Activated naive CD4-positive, alpha-beta T cell treated with anti-CD3 and anti-CD28 coated beads for 36 hours (primary cell): ENCODE measurements around the gene SASH1. TPM values are rescaled to one million over a fixed set of nuclear protein-coding genes. Genes with fewer than 3 reads are reported as not detected.

Experiments used
- CTCF ChIA-PET: fragments of 350-600 bp; sonication (Branson Sonifier 250); formaldehyde crosslinking; loops from one replicate; lab custom pipeline; 2021; ENCODE audit warnings: antibody characterized with exemption; lab: Charles Lee
- DNase-seq: peaks from one replicate; pipeline ENCODE4 v3.0.0-alpha.2; 2020
- H3K27ac Mint-ChIP-seq: one replicate; pipeline ENCODE4 v1.8.0; 2021; ENCODE audit warnings: mild to moderate bottlenecking, mixed read lengths
- H3K27me3 Mint-ChIP-seq: one replicate; pipeline ENCODE4 v1.8.0; 2021; ENCODE audit warnings: low read depth, mixed read lengths
- H3K36me3 Mint-ChIP-seq: one replicate; pipeline ENCODE4 v1.8.0; 2021; ENCODE audit warnings: low read depth, mixed read lengths
- H3K4me1 Mint-ChIP-seq: one replicate; pipeline ENCODE4 v1.8.0; 2021; ENCODE audit warnings: low read depth, mixed read lengths
- H3K4me3 Mint-ChIP-seq: one replicate; pipeline ENCODE4 v1.8.0; 2021; ENCODE audit warnings: mild to moderate bottlenecking, moderate library complexity, mixed read lengths
- H3K9me3 Mint-ChIP-seq: one replicate; pipeline ENCODE4 v1.8.0; 2021; ENCODE audit warnings: mixed read lengths
- intact Hi-C: fragments of 100-400 bp; cut with micrococcal nuclease; formaldehyde crosslinking; loops from one replicate; pipeline ENCODE4 v1.15.1; 2023
- total RNA-seq, 2 experiments: library from RNA; stranded (reverse); gene quantifications; one replicate each; pipeline ENCODE4 v1.2.3, GENCODE V29; 2021

Gene SASH1
- total RNA-seq, 2 experiments from 2014 or later: not detected

GRCh38 chr6:148507774-148508173 lies 165.1 kb downstream of the SASH1 start:
- Mint-ChIP-seq H3K4me1 (no peaks in the 10 kb centered on the region), H3K27ac (no peak overlapping the region), H3K9me3 (no peaks in the 10 kb centered on the region), H3K27me3 (peaks cover 17% of the 10 kb centered on the region), H3K4me3 (no peak overlapping the region), H3K36me3 (no peaks in the 10 kb centered on the region)
- CTCF ChIA-PET: no interaction called here
- intact Hi-C loops: no loop called here
- no peak for DNase-seq

DNA sequence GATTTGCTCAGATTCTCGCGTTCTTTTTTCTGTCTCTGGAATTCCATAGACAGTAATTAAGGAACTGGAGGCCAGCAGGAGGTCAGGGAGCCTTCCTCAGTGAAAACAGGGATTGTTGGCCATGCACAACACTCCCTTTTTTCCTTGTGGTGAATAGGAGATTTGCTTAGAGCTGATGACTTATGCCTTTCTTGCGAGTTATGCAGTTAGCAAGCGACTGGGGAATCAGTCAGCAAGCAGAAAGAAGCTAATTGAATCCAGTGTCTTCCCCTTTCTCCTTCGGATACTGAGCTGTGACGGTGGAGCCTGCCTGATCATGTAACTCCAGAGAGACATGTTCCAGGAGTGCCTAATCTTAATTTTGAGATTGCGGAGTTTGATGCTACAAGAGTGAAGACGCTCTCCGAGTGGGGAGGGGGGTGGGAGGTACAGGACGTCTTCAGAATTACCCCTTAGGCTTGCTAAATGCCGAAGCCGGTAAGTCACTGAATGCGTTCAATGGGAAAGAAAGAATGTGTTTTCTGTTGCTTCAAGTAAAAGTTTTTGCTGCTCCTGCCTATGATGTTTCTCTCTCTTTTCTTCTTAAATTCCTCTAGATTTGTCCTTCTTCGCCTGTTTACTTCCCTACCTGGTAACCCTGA lies 165.9 kb downstream of the SASH1 start:
- CTCF ChIA-PET: no interaction called here
- Mint-ChIP-seq H3K27me3 (peaks cover 22% of the 10 kb centered on the region), H3K4me3 (no peak overlapping the region), H3K4me1 (no peaks in the 10 kb centered on the region), H3K36me3 (no peaks in the 10 kb centered on the region), H3K9me3 (no peaks in the 10 kb centered on the region), H3K27ac (no peak overlapping the region)
- intact Hi-C loops: no loop called here
- no peak for DNase-seq

DNA sequence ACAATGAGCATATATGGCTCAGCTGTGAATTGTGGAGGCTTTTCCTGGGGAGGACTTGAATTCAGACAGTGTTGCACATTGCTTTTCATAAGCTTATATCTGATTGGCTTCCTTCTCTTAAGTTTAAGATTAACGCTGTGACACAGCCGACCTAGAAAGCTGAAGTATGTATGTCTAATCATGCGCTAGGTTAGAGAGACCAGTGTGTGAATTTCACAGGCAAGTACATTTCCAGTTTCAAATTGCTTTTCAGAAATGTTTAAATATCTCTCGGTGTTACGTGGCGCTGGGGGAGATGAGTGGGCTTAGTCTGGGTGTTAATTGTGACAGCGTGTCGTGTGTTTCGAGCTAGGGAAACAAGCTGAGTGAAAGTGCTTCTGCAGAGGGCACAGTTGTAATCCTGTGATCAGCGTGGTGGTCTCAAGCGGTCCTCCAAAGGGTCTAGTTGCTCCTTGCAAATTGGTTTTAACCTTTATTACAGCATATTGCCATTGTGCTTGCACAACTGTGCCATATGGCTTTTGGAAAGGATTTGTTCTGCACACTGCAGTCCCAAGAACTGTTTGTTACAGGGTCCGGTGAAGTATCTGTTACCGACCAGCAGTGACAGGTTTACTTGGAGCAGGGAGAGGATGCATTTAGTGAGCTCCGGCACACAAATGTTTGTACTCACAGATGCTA lies 166.6 kb downstream of the SASH1 start:
- H3K36me3 Mint-ChIP-seq: no peaks in the 10 kb centered on the region
- H3K27ac Mint-ChIP-seq: no peak overlapping the region
- no peak overlapping the region for H3K4me3 Mint-ChIP-seq
- no peaks in the 10 kb centered on the region for H3K9me3 Mint-ChIP-seq
- CTCF ChIA-PET: no interaction called here
- no peak for DNase-seq
- H3K4me1 Mint-ChIP-seq: no peaks in the 10 kb centered on the region
- H3K27me3 Mint-ChIP-seq: peaks cover 21% of the 10 kb centered on the region
- intact Hi-C loops: no loop called here

DNA sequence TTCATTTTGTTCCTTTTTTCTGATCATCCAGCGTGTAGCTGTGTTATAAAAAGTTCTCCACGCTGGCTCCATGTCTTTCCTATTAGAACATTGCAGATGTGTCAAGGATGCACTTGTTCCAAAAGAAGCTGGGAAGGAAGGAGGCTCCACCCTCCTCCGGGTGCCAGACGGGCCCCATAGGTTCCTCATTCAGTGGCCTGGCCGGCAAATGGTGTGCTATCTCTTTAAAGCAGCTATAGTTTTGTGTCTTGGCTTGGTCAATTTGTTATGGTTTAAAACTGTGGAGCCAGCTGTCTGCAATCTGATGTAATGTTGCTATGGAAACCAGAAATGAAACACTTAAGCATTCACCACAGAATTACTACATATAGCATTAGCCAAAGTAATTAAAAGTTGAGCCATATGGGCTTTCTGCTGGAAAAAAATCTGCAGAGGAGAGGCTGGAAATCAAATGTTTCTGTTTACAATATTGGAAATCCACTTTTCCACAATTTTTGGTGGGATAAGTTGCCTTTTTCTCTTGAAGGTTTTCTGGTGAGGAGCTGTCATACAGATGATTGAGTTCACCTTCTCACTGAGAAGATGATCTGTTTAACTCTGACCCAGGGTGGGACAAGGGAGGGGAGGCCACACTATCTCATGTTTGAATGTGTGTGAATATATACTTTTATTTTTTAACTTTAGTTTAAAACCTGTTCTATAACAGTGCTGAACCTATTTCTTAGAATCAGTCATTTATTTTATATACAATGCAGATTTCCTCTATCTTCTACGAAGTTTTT lies 167.4 kb downstream of the SASH1 start:
- CTCF ChIA-PET: no interaction called here
- no peaks in the 10 kb centered on the region for H3K9me3 Mint-ChIP-seq
- intact Hi-C loops: no loop called here
- H3K36me3 Mint-ChIP-seq: no peaks in the 10 kb centered on the region
- no peak overlapping the region for H3K27ac Mint-ChIP-seq
- no peak overlapping the region for H3K4me3 Mint-ChIP-seq
- peaks cover 21% of the 10 kb centered on the region for H3K27me3 Mint-ChIP-seq
- no peak for DNase-seq
- no peaks in the 10 kb centered on the region for H3K4me1 Mint-ChIP-seq

DNA sequence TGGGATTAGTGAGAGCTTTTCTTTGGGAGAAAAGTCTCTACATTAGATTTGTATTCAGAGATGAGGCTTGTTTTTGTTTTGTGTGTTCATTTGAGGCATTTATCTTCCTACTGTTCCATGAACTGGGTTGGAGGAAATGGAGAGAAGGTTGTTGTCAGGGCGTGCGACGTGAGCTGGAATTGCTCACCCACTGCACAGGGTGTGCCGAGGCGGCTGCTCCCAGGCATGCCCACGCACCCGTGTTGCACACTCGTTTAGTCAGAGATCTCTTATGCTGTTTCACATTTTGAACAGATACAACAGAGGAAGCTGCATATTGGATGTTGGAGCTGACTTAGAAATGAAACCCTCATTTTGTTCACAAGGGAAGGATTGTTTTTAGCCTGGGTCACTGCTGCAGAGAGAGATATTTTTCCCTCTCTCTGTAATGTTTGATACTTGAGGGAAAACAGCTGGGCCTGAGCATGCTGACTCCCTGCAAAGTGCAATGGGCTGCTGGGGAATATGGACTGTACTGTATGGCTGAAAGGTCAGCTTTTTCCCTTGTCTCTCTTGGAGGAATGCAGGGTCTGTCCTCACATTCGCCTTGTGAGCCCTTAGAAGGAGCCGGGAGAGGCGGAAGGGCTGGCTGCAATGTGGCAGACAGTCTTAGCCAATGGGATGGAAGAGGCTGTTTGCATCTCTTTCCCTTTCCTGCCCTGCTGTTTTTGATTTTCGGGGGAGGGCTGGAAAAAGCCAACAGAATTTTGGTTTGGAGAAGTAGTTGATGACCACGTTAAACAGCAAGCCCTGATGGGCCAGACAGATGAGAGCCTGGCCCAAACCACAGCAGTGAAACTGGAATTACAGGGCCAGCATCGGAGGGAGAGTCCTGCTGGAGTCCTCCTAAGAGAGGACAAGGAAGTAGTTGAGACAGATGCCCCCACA lies 170.8 kb downstream of the SASH1 start:
- no peak overlapping the region for H3K27ac Mint-ChIP-seq
- H3K4me3 Mint-ChIP-seq: no peak overlapping the region
- no peak for DNase-seq
- no peaks in the 10 kb centered on the region for H3K9me3 Mint-ChIP-seq
- no peaks in the 10 kb centered on the region for H3K4me1 Mint-ChIP-seq
- H3K36me3 Mint-ChIP-seq: no peaks in the 10 kb centered on the region
- intact Hi-C loops: no loop called here
- peaks cover 21% of the 10 kb centered on the region for H3K27me3 Mint-ChIP-seq
- CTCF ChIA-PET: no interaction called here

- CTCF ChIA-PET: no interaction called here
- Mint-ChIP-seq H3K4me3 (no peak overlapping the region), H3K9me3 (no peaks in the 10 kb centered on the region), H3K36me3 (no peaks in the 10 kb centered on the region), H3K27ac (no peak overlapping the region), H3K27me3 (peaks cover 13% of the 10 kb centered on the region), H3K4me1 (no peaks in the 10 kb centered on the region)
- no peak for DNase-seq
- intact Hi-C loops: no loop called here
Measured at GRCh38 chr6:148514091-148514845, 171.6 kb downstream of the SASH1 start.

GRCh38 chr6:148516217-148516616 lies 173.6 kb downstream of the SASH1 start:
- Mint-ChIP-seq H3K27ac (no peak overlapping the region), H3K27me3 (peaks cover 9% of the 10 kb centered on the region), H3K4me3 (no peak overlapping the region), H3K4me1 (no peaks in the 10 kb centered on the region), H3K9me3 (no peaks in the 10 kb centered on the region), H3K36me3 (no peaks in the 10 kb centered on the region)
- CTCF ChIA-PET: no interaction called here
- intact Hi-C loops: no loop called here
- DNase-seq: no peak

- Mint-ChIP-seq H3K27ac (no peak overlapping the region), H3K27me3 (peaks cover 8% of the 10 kb centered on the region), H3K36me3 (no peaks in the 10 kb centered on the region), H3K9me3 (no peaks in the 10 kb centered on the region), H3K4me3 (no peak overlapping the region), H3K4me1 (no peaks in the 10 kb centered on the region)
- intact Hi-C loops: no loop called here
- no peak for DNase-seq
- CTCF ChIA-PET: no interaction called here
Measured at GRCh38 chr6:148516617-148517016, 174.0 kb downstream of the SASH1 start.

- intact Hi-C loops: no loop called here
Measured at GRCh38 chr6:148517470-148517869, 174.8 kb downstream of the SASH1 start.

GRCh38 chr6:148518511-148519156 lies 176.0 kb downstream of the SASH1 start:
- CTCF ChIA-PET: interaction anchor here (0.6 kb wide), 1 partner anchor 414 kb away, joined by 8 read pairs; no protein-coding TSS in a partner anchor
- no peaks in the 10 kb centered on the region for H3K36me3 Mint-ChIP-seq
- intact Hi-C loops: no loop called here
- no peaks in the 10 kb centered on the region for H3K27me3 Mint-ChIP-seq
- DNase-seq: no peak
- H3K4me3 Mint-ChIP-seq: no peak overlapping the region
- no peak overlapping the region for H3K27ac Mint-ChIP-seq
- no peaks in the 10 kb centered on the region for H3K9me3 Mint-ChIP-seq
- H3K4me1 Mint-ChIP-seq: no peaks in the 10 kb centered on the region

More at GRCh38 chr6:148517470-148517869, 174.8 kb downstream of the SASH1 start:
- Mint-ChIP-seq H3K27me3 (peaks cover 7% of the 10 kb centered on the region), H3K36me3 (no peaks in the 10 kb centered on the region), H3K4me1 (no peaks in the 10 kb centered on the region), H3K9me3 (no peaks in the 10 kb centered on the region), H3K4me3 (no peak overlapping the region), H3K27ac (no peak overlapping the region)
- CTCF ChIA-PET: no interaction called here
- DNase-seq: no peak

GRCh38 chr6:148520109-148520841 lies 177.6 kb downstream of the SASH1 start:
- Mint-ChIP-seq H3K27ac (no peak overlapping the region), H3K27me3 (no peaks in the 10 kb centered on the region), H3K36me3 (no peaks in the 10 kb centered on the region), H3K4me1 (no peaks in the 10 kb centered on the region), H3K4me3 (no peak overlapping the region), H3K9me3 (no peaks in the 10 kb centered on the region)
- no peak for DNase-seq
- intact Hi-C loops: no loop called here
- CTCF ChIA-PET: no interaction called here
